Smooth muscle cell (in vitro differentiated cells): ENCODE data around the gene FAM210B. TPM values are rescaled to one million over a fixed set of nuclear protein-coding genes. Genes with fewer than 3 reads are reported as not detected.
A peak's percentile ranks its signal among the peaks of the same experiment; 100 is the strongest.

ENCODE experiments used
- DNase-seq: peaks from one replicate; lab custom pipeline; 2025; ENCODE audit not compliant: unreplicated experiment; lab: John Stamatoyannopoulos, UW
- H2AFZ ChIP-seq: fragments of 200-600 bp; sonication (generic); 2 replicates; pipeline ENCODE4 v1.6.0; 2016; ENCODE audit warnings: antibody characterized with exemption, low read depth, mild to moderate bottlenecking
- H3F3A ChIP-seq: fragments of 200-600 bp; sonication (generic); 2 replicates; pipeline ENCODE4 v1.6.0; 2017; ENCODE audit warnings: antibody characterized with exemption, low read depth
- H3K27ac ChIP-seq: fragments of 200-600 bp; sonication (generic); 2 replicates; pipeline ENCODE4 v1.5.1; 2016; ENCODE audit warnings: low read depth, mild to moderate bottlenecking
- H3K27me3 ChIP-seq: fragments of 200-600 bp; sonication (generic); 2 replicates; pipeline ENCODE4 v1.6.1; 2016; ENCODE audit warnings: low read depth, mild to moderate bottlenecking
- H3K36me3 ChIP-seq: fragments of 200-600 bp; sonication (generic); 2 replicates; pipeline ENCODE4 v1.5.1; 2016; ENCODE audit warnings: low read depth
- H3K4me1 ChIP-seq: fragments of 200-600 bp; sonication (generic); 2 replicates; pipeline ENCODE4 v1.5.1; 2016; ENCODE audit warnings: low read depth
- H3K4me2 ChIP-seq: fragments of 200-600 bp; sonication (generic); 2 replicates; pipeline ENCODE4 v1.6.0; 2016; ENCODE audit warnings: mild to moderate bottlenecking
- H3K4me3 ChIP-seq: fragments of 200-600 bp; sonication (generic); 2 replicates; pipeline ENCODE4 v1.5.1; 2016; ENCODE audit warnings: mild to moderate bottlenecking
- H3K79me2 ChIP-seq: fragments of 200-600 bp; sonication (generic); 2 replicates; pipeline ENCODE4 v1.6.0; 2016; ENCODE audit warnings: low read depth, mild to moderate bottlenecking
- H3K9ac ChIP-seq: fragments of 200-600 bp; sonication (generic); 2 replicates; pipeline ENCODE4 v1.6.0; 2016; ENCODE audit warnings: low read depth
- H3K9me3 ChIP-seq: fragments of 200-600 bp; sonication (generic); replicated peaks from 2 replicates; pipeline ENCODE4 v1.5.1; 2016; ENCODE audit warnings: low read depth
- H4K20me1 ChIP-seq: fragments of 200-600 bp; sonication (generic); 2 replicates; pipeline ENCODE4 v1.6.0; 2016; ENCODE audit warnings: low read depth
- CTCF ChIP-seq: fragments of 200-600 bp; sonication (generic); IDR thresholded peaks from 2 replicates; pipeline ENCODE4 v1.5.1; 2017; ENCODE audit warnings: borderline replicate concordance, mild to moderate bottlenecking, antibody characterized with exemption; ENCODE audit not compliant: insufficient read depth, poor library complexity, severe bottlenecking
- WGBS: methylation state at CpG from one replicate; pipeline ENCODE4 v1.1.7; 2016; ENCODE audit warnings: low lambda C conversion rate; 5-methylcytosine and 5-hydroxymethylcytosine counted together
- polyA plus RNA-seq: library from polyadenylated mRNA; unstranded; fragments of >200 nt; fragmentation: Nextera tagmentation; extraction: Ambion mirVana; gene quantifications from 2 replicates; pipeline ENCODE4 v1.2.1, GENCODE V29; 2016
- total RNA-seq: library from RNA; depleted of rRNA; stranded (reverse); fragments of >200 nt; gene quantifications from 2 replicates; pipeline ENCODE4 v1.2.3, GENCODE V29; 2014

Gene FAM210B
- total and polyA plus RNA-seq, 2 experiments from 2014 or later, result 32.0 to 38.2 TPM

- no peak overlapping the region for H3K4me2 ChIP-seq
- no peak overlapping the region for H3K9ac ChIP-seq
- H3K79me2 ChIP-seq, result no peaks in the 10 kb centered on the region
- H2AFZ ChIP-seq, result no peak overlapping the region
- peaks cover 16% of the 10 kb centered on the region for H3K4me1 ChIP-seq
- no peaks in the 10 kb centered on the region for H3K36me3 ChIP-seq
- no peak for TF ChIP-seq CTCF
- no peak overlapping the region for H3K27ac ChIP-seq
- H3K4me3 ChIP-seq, result no peak overlapping the region
- no peaks in the 10 kb centered on the region for H3F3A ChIP-seq
- 65% methylated on average over 5 of the region's 5 CpGs for WGBS
- no peaks in the 10 kb centered on the region for H3K9me3 ChIP-seq
- DNase-seq, result no peak
- H3K27me3 ChIP-seq, result no peaks in the 10 kb centered on the region
- no peaks in the 10 kb centered on the region for H4K20me1 ChIP-seq
Measured at GRCh38 chr20:56352345-56353055, 6.3 kb upstream of the FAM210B start.

GRCh38 chr20:56353356-56353755 lies 5.4 kb upstream of the FAM210B start:
- 79% methylated on average over 4 of the region's 4 CpGs for WGBS
- no peaks in the 10 kb centered on the region for H4K20me1 ChIP-seq
- no peak overlapping the region for H3K27ac ChIP-seq
- no peak overlapping the region for H3K4me2 ChIP-seq
- TF ChIP-seq CTCF, result no peak
- no peak overlapping the region for H2AFZ ChIP-seq
- H3K27me3 ChIP-seq, result no peaks in the 10 kb centered on the region
- H3K36me3 ChIP-seq, result no peaks in the 10 kb centered on the region
- H3K9ac ChIP-seq, result no peak overlapping the region
- peaks cover 5% of the 10 kb centered on the region for H3F3A ChIP-seq
- peaks cover 12% of the 10 kb centered on the region for H3K4me1 ChIP-seq
- no peaks in the 10 kb centered on the region for H3K79me2 ChIP-seq
- no peak for DNase-seq
- H3K9me3 ChIP-seq, result no peaks in the 10 kb centered on the region
- H3K4me3 ChIP-seq, result no peak overlapping the region

DNA sequence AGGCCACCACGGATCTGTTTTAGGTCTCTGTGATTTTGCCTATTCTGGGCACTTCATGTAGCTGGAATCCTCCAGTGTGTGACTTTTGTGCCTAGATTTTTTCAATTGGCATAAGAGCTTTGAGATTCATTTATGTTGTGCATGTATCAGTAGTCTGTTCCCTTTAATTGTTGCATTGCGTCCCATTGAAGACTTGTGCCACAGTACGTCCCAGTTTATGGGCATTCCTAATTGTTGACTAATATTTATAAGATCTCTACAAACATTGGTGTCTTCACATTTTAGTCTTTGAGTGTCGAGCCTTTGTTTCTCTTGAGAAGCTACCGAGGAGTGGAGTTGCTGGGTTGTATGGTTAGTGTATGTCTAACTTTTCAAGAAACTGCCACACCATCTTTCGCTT lies 704 bp upstream of the FAM210B start:
- Histone ChIP-seq H3K9ac (no peak overlapping the region), H4K20me1 (peaks cover 18% of the 10 kb centered on the region), H3K36me3 (no peaks in the 10 kb centered on the region), H3K4me3 (peak overlapping the region; percentile 97), H3K27me3 (no peaks in the 10 kb centered on the region), H3K4me2 (peak overlapping the region; percentile 85), H2AFZ (peak overlapping the region; percentile 74), H3F3A (peaks cover 6% of the 10 kb centered on the region), H3K27ac (peak overlapping the region; percentile 40), H3K4me1 (peaks cover 17% of the 10 kb centered on the region), H3K9me3 (no peaks in the 10 kb centered on the region), H3K79me2 (peaks cover 26% of the 10 kb centered on the region)
- no peak for TF ChIP-seq CTCF
- 39% methylated on average over 6 of the region's 6 CpGs for WGBS
- no peak for DNase-seq
